C4-2B (cell line): Measurements from ENCODE around the gene CTPS1.

Source experiments
- H3K27ac ChIP-seq: fragments of 450-650 bp; 2 replicates; pipeline ENCODE4 v1.5.1; 2017
- CTCF ChIP-seq: fragments of 450-650 bp; conservative IDR thresholded peaks from 2 replicates; pipeline ENCODE4 v1.5.1; 2017; ENCODE audit warnings: mild to moderate bottlenecking
- ZFX ChIP-seq: fragments of 450-650 bp; IDR thresholded peaks from 2 replicates; pipeline ENCODE4 v1.6.1; 2017

CTPS1 gene

DNA sequence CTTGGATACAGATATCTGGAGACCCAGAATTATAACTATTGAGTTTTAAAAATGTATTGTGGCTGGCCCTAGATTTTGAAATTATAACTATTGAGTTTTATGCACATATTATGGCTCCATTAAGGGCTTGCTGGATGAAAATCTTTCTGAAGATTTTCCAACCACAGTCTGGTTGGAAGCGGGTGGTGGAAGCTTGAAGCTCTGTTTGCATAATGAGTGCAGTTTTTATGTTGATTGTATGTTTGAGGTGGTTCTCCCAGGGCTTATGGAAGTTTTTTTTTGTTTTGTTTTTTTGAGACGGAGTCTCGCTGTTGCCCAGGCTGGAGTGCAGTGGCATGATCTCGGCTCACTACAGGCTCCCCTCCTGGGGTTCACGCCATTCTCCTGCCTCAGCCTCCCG, 10.1 kb upstream of the CTPS1 start:
- no peak overlapping the region for H3K27ac ChIP-seq
- TF ChIP-seq CTCF (no peak), ZFX (no peak)

GRCh38 chr1:40971966-40972365, 7.5 kb upstream of the CTPS1 start:
- no peak overlapping the region for H3K27ac ChIP-seq
- TF ChIP-seq CTCF (no peak), ZFX (no peak)

DNA sequence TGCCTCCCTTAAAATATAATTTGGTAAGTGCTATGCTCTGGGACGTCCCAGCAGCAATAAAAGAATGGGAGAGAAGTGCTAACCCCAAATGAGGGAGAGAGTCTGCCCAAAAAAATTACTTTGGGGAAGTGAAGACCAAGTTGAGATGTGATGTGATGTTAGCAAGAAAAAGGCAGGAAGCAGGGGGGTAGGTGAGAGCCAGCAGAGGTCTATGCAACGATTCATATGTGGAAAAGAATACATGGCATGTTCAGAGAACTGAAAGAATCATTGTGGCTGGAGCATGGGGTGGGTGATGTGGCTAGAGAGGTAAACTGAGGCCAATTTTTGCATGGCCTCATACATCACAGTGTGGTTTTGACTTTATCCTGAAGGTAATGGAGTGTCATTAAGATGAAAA, 5.6 kb upstream of the CTPS1 start:
- no peak for TF ChIP-seq ZFX
- no peak for TF ChIP-seq CTCF
- H3K27ac ChIP-seq = no peak overlapping the region

DNA sequence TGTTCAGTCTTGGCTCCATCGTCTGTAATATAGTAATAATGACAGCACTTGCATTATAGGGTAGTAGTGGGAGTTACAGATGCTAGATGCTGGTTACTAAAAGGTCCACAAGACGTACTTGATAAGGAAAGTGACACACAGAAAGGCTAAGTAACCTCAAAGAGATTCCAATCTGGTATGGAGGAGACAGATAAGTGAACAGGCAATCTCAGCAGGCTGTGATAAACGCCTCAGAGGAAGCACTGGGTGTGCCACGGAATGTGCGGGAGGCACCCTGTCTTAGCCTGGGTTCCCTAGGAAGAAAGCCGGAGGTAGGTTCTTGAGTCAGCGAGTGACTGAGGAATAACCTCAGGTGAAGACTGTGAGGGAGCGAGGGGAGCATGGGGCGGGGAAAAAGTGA, 4.6 kb upstream of the CTPS1 start:
- H3K27ac ChIP-seq = no peak overlapping the region
- TF ChIP-seq ZFX = no peak
- no peak for TF ChIP-seq CTCF

- H3K27ac ChIP-seq = no peak overlapping the region
- no peak for TF ChIP-seq ZFX
- TF ChIP-seq CTCF = no peak
Measured at GRCh38 chr1:40976952-40977690, 2.4 kb upstream of the CTPS1 start.

DNA sequence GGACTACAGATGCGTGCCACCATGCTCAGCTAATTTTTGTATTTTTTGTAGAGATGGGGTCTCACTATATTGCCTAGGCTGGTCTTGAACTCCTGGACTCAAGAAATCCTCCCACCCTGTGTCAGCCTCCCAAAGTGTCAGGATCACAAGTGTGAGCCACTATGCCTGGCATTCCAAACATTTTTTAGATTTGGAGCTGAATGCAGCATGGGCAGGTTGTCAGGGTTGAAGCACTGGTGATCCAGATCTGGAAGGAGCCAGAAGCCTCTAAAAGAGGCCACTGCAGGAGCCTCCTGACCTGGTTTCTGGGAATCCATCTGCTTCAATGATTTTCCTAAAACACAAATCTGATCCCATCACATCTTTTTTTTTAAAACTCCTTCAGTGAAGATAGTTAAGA, 1.8 kb upstream of the CTPS1 start:
- TF ChIP-seq CTCF (no peak), ZFX (no peak)
- H3K27ac ChIP-seq = no peak overlapping the region

DNA sequence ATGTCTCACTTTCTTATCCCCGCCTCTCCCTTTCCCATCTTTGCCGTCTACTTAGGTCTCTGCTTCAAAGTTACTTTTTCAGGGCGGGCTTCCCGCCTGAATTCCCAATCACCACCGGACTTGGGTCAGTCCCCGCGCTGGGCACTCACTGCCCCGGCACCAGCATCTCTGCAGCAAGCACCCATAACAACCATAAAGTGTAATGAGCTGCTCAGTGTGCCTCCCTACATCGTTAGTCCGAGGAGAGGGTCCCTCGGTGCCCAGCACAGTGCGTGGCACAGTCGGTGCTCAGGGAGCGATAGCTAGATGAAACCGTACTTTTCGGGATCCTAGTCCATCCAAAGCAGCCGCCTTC, 633 bp upstream of the CTPS1 start:
- peak overlapping the region; percentile 98 for H3K27ac ChIP-seq
- TF ChIP-seq CTCF = no peak
- TF ChIP-seq ZFX = no peak
